Prostate gland (tissue), 2 donors: ENCODE results near the gene SH2D4B. TPM values are rescaled to one million over a fixed set of nuclear protein-coding genes. Genes with fewer than 3 reads are reported as not detected.

Experiments used
- DNase-seq: peaks from one replicate; pipeline ENCODE4 v3.0.0-alpha.2; 2019; ENCODE audit warnings: low spot score
- H3K27ac ChIP-seq, 2 donors: fragments of 200-600 bp; sonication (generic); 2 replicates each; pipeline ENCODE4 v1.5.1; 2017 to 2019
- H3K27me3 ChIP-seq: fragments of 200-600 bp; sonication (generic); replicated peaks from 2 replicates; pipeline ENCODE4 v1.5.1; 2019; ENCODE audit not compliant: insufficient read depth
- H3K36me3 ChIP-seq, 2 donors: fragments of 200-600 bp; sonication (generic); 1 replicate in 1 of 2; 2 replicates in 1 of 2; pipeline versions ENCODE4 v1.5.1 to v1.8.1; 2017 to 2019
- H3K4me1 ChIP-seq: fragments of 200-600 bp; sonication (generic); replicated peaks from 2 replicates; pipeline ENCODE4 v1.5.1; 2019
- H3K4me3 ChIP-seq, 2 donors: fragments of 200-600 bp; sonication (generic); 2 replicates each; pipeline ENCODE4 v1.5.1; 2017 to 2019
- H3K9me3 ChIP-seq: fragments of 200-600 bp; sonication (generic); 2 replicates; pipeline ENCODE4 v1.5.1; 2017
- CTCF ChIP-seq, 4 experiments: fragments of 200-600 bp in 2 of 4; fragments of 450-650 bp in 2 of 4; sonication (generic) in 2 of 4; IDR thresholded peaks; 1 replicate in 3 of 4; 2 replicates in 1 of 4; pipeline ENCODE4 v1.5.1; 2016 to 2019; ENCODE audit warnings: antibody characterized with exemption in 4 of 4, mild to moderate bottlenecking in 2 of 4, moderate library complexity in 2 of 4
- POLR2A ChIP-seq: fragments of 450-650 bp; IDR thresholded peaks from one replicate; pipeline ENCODE4 v1.6.1; 2016; ENCODE audit warnings: antibody characterized with exemption, mild to moderate bottlenecking
- POLR2AphosphoS5 ChIP-seq: sonication (generic); formaldehyde crosslinking; IDR thresholded peaks from one replicate; pipeline ENCODE4 v1.6.1; 2017; ENCODE audit warnings: antibody characterized with exemption
- WGBS: methylation state at CpG from one replicate; pipeline ENCODE4 v1.1.5; 2018; 5-methylcytosine and 5-hydroxymethylcytosine counted together
- intact Hi-C: fragments of 100-400 bp; cut with DNase I; formaldehyde crosslinking; loops from one replicate; pipeline ENCODE4 v1.14.2; 2022
- total RNA-seq, 2 donors: library from RNA; depleted of rRNA; stranded (reverse); fragments of >200 nt; gene quantifications; one replicate each; pipeline ENCODE4 v1.1.0, GENCODE V29; 2016

SH2D4B gene
- total RNA-seq, 2 donors from 2014 or later, result 0.40 TPM; not detected in 1

- Histone ChIP-seq H3K36me3 (no peaks in the 10 kb centered on the region), H3K9me3 (no peaks in the 10 kb centered on the region), H3K4me1 (no peaks in the 10 kb centered on the region), H3K27me3 (no peaks in the 10 kb centered on the region), H3K4me3 (no peak overlapping the region), H3K27ac (peak overlapping the region in 1 of 2 donors; percentile 21)
- 13% methylated on average over 19 of the region's 19 CpGs for WGBS
- intact Hi-C loops, result loop anchor here (10.0 kb wide), 1 partner anchor 262 kb away; no protein-coding TSS in a partner anchor
- TF ChIP-seq POLR2A (no peak), POLR2AphosphoS5 (peak; percentile 26), CTCF (IDR thresholded peaks at IDR 0.05) (peak; percentile 74 to 88 (median 79))
- DNase-seq, result peak; percentile 58
Measured at GRCh38 chr10:80662429-80663261, 124.9 kb downstream of the SH2D4B start.

DNA sequence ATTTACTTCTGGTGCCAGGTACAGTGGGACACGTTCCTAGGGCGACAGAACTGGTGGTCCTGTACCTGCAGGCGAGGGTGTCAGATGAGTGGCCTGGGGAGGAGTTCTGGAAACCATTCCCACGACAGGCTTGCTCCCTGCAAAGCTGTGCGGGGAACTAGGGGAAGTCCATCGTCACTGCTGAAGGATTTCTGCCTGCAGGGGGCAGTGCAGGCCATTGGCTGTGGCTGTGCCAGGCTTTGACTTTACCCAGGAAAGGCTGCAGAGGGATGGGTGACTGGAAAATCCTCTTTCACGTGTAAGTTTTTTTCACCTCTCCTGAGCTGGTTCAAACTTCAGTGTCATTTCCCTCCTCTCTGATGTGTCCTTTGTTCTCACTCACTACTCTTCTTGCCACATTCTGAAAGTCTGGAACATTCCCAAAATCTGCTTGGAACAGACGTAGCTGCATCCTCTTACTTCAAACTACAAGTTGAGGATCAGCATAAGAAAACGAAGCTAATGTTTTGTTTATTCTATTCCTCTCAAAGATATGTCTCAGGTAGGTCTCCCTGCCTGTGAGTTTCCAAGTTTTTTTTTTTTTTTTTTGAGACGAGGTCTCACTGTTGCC is 126.5 kb downstream of the SH2D4B start:
- intact Hi-C loops, result loop anchor here (10.0 kb wide), 1 partner anchor 261 kb away; no protein-coding TSS in a partner anchor
- TF ChIP-seq POLR2AphosphoS5 (peak; percentile 6), POLR2A (no peak), CTCF (IDR thresholded peaks at IDR 0.05) (peak; percentile 16 to 68 (median 62))
- Histone ChIP-seq H3K27me3 (no peaks in the 10 kb centered on the region), H3K4me1 (no peaks in the 10 kb centered on the region), H3K36me3 (no peaks in the 10 kb centered on the region), H3K4me3 (no peak overlapping the region), H3K27ac (no peak overlapping the region), H3K9me3 (no peaks in the 10 kb centered on the region)
- DNase-seq, result peak; percentile 47
- WGBS, result 34% methylated on average over 10 of the region's 10 CpGs

GRCh38 chr10:80669485-80669884 is 131.8 kb downstream of the SH2D4B start:
- Histone ChIP-seq H3K27ac (no peak overlapping the region), H3K4me3 (no peak overlapping the region), H3K9me3 (no peaks in the 10 kb centered on the region), H3K36me3 (no peaks in the 10 kb centered on the region), H3K4me1 (no peaks in the 10 kb centered on the region), H3K27me3 (no peaks in the 10 kb centered on the region)
- DNase-seq, result no peak
- TF ChIP-seq POLR2A, result no peak
- TF ChIP-seq CTCF (IDR thresholded peaks at IDR 0.05), result no peak
- no peak for TF ChIP-seq POLR2AphosphoS5
- 78% methylated on average over 2 of the region's 2 CpGs for WGBS
- intact Hi-C loops, result loop anchor here (10.0 kb wide), 1 partner anchor 255 kb away; no protein-coding TSS in a partner anchor

- Histone ChIP-seq H3K36me3 (no peaks in the 10 kb centered on the region), H3K4me3 (no peak overlapping the region), H3K27me3 (no peaks in the 10 kb centered on the region), H3K27ac (no peak overlapping the region), H3K9me3 (no peaks in the 10 kb centered on the region), H3K4me1 (no peaks in the 10 kb centered on the region)
- WGBS, result 92% methylated on average over 6 of the region's 6 CpGs
- TF ChIP-seq POLR2AphosphoS5 (no peak), POLR2A (no peak), CTCF (IDR thresholded peaks at IDR 0.05) (no peak)
- intact Hi-C loops, result no loop called here
- DNase-seq, result no peak
Measured at GRCh38 chr10:80670774-80671173, 133.1 kb downstream of the SH2D4B start.
